Suppressor macrophage treated with lipopolysaccharide for 1 hour (primary cell): Measurements from ENCODE around the gene LLGL2.

Source experiments
- DNase-seq, 3 donors: peaks; one replicate each; pipeline ENCODE4 v3.0.0-alpha.2; 2020 to 2022

LLGL2 gene

GRCh38 chr17:75491680-75492079 lies 33.8 kb upstream of the LLGL2 start:
- no peak for DNase-seq

DNA sequence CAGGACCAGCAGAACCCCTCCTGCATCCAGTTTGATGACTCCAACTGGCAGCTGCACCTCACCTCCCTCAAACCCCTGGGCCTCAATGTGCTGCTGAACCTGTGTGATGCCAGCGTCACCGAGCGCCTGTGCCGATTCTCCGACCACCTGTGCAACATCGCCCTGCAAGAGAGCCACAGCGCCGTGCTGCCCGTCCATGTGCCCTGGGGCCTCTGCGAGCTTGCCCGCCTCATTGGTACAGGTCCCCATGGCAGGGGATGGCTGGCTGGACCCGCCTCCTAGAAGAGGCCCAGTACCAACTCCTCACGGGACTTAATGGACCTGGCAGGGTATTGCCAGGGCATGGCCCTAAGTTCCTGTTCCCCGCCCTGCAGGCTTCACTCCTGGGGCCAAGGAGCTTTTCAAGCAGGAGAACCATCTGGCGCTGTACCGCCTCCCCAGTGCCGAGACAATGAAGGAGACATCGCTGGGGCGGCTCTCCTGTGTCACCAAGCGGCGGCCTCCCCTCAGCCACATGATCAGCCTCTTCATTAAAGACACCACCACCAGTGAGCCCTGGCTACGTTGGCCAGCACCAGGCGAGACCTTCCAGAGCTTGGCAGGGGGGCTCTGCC lies 32.8 kb upstream of the LLGL2 start:
- no peak for DNase-seq

GRCh38 chr17:75493476-75494129 lies 31.9 kb upstream of the LLGL2 start:
- no peak for DNase-seq

DNA sequence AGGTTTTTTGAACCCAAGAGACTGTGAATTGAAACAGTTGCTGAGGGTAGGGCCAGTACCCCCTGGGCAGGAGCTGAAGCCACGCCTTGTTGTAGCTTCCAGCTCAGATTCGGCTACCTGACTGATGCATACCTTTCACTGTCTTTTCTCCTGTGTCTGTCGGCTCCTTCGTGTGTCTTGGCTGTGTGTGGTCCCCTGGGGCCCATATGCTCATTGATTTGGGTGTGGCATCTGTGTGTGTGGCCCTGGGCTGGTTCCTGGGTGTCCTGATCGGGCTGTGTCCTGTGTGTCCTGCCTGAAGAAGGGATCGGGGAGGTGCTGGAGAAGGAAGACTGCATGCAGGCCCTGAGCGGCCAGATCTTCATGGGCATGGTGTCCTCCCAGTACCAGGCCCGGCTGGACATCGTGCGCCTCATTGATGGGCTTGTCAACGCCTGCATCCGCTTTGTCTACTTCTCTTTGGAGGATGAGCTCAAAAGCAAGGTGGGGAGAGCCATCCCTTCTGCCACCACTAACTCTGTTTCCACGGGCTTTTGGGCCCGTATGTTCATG lies 31.1 kb upstream of the LLGL2 start:
- no peak for DNase-seq

DNA sequence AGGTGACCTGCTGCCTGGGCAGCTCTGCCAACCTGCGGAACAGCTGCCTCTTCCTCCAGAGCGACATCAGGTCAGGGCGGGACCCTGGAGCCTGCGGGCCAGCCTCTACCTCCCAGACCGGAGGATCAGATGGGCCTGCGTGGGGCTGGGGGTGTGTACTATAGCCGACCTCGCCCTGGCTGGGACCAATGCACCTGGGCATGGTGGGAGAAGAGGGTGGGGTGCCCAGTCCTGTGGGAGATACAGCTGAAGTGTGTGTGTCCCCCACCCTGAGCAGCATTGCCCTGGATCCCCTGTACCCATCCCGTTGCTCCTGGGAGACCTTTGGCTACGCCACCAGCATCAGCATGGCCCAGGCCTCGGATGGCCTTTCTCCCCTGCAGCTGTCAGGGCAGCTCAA lies 29.5 kb upstream of the LLGL2 start:
- no peak for DNase-seq

DNA sequence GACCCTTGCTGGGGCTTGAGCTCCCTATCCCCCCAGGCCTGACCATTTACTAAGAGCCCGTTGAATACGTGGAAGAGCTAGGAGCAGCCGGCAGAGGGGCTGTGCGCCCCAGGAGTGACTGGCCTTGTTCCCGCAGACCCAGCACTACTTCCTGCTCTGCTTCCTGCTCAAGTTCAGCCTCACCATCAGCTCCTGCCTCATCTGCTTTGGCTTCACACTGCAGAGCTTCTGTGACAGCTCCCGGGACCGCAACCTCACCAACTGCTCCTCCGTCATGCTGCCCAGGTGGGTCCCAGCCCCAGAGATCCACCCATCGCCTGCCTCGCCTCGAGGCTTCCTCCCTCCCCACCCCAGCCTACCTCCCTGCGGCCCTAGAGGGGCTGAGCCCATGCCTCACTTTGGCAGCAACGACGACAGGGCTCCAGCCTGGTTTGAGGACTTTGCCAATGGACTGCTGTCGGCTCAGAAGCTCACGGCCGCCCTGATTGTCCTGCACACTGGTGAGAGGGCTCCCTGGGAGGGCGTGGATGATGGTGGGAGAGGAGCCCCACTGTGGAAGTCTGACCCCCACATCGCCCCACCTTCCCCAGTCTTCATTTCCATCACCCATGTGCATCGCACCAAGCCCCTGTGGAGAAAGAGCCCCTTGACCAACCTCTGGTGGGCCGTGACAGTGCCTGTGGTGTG lies 27.3 kb upstream of the LLGL2 start:
- no peak for DNase-seq

DNA sequence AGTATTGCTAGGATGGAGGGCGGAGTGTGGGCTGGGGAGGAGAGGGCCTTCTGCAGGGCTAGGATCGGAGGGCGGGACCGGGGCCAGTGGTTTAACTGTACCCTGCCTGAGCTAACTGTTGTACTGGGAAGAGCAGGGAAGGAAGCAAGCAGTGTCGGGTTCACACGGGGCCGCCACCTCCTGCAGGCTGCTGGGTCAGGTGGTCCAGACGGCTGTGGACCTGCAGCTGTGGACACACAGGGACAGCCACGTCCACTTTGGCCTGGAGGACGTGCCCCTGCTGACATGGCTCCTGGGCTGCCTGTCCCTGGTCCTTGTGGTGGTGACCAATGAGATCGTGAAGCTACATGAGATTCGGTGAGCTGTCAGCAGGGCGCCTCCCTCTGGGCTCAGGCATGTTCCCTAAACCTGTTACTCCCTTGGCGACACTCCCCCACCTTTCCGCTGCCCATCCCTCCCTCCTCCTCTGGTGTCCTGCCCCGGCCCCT lies 26.7 kb upstream of the LLGL2 start:
- DNase-seq: no peak

DNA sequence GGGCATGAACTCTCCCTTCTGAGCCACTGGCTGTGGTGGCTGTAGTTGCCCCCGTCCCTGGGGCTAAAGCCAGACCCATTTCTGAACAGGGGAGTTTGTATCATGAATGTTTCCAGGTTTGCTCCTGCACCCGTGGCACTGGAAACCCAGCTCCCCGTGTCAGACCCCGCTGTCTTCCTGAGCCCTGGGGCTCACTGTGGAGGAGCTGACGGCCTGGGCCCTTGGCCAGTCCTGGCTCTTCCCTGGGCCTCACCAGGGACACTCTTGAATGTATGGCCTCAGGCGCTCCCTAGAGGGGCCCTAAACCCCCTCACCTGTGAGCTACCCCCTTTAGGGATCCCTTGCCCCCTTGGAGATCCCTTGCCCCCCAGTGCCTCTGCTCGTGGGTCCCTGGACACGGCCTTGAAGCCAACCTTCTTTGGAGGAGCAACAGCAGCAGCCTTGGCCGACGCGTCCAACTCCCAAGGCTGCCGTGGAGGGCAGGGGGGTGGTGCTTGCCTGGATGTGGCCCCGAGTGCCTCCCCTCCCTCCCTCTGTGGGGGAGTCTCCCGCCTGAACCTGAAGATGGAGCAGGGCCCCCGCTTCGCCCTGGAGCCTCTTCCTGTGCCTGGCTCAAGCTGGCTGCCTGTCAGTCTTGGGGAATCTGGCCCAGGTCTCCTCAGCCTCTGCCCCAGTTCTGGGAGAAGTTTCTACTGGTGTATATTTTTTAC lies 26.0 kb upstream of the LLGL2 start:
- DNase-seq: no peak

DNA sequence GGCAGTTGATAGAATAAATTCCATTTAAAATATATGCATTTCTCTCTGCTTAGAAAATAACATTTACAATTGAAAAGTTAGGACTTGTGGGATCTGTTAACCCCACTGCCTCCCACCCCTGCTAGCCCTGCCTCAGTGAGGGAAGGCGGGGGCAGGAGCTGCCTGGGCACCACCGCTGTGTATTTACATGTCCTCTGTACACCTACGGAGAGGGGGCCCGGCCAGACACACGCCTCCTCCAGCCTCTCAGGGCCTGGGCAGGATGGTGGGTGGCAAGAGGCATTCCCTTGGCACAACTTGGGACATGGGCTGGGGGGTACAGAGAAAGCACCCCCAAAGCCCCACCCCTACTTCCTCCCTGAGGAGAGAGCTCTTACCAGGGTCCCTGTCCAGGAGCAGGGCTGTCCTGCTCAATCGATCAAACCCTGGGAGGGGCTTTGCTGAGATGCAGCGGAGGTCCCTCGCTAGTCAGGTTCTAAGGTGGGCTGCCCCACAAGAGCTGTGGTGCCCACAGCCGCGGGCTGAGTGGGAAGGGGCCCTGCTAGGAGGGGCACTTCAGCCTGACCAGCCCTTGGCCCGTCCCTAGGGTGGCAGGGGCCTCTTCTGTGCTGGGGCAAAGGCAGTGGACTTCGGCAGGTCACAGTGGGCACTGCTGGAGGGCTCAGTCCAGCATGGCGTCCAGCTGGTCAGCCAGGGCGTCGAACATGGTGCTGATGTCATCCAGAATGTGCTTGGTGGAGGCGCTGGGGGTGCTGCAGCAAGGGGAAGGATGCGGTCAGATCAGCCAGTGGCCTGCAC lies 24.9 kb upstream of the LLGL2 start:
- no peak for DNase-seq

GRCh38 chr17:75501378-75502071 lies 24.0 kb upstream of the LLGL2 start:
- DNase-seq: no peak

DNA sequence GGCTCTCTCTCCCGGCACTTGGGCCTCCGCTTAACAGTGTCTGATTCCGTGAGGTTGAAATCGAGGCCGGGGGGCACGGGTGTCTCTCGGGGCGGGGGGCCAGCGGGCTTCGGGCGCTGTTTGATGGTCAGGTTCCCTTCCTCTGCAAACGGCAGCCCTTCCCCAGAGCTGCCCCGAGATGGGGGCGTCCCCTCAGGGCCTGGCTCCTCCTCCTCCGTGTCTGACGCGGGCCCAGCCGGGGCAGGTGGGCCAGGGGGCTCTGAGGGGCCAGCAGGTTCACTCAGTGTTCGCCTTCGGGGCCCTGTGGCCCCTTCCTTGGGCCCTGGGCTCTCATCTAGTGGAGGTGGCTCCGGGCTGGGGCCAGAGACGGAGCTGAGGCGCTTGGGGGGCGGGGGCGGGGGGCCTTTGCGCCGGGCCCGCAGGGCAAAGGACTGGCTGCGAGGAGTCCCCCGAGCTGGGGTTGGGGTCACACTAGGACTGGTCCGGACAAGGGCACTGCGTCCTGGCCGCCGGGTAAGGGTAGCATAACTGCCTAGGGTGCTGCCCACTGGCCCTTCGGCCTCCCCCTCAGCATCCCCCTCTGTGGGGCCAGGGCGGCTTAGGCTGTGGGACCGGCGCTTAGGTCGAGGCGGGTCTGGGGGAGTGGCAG lies 23.3 kb upstream of the LLGL2 start:
- no peak for DNase-seq

DNA sequence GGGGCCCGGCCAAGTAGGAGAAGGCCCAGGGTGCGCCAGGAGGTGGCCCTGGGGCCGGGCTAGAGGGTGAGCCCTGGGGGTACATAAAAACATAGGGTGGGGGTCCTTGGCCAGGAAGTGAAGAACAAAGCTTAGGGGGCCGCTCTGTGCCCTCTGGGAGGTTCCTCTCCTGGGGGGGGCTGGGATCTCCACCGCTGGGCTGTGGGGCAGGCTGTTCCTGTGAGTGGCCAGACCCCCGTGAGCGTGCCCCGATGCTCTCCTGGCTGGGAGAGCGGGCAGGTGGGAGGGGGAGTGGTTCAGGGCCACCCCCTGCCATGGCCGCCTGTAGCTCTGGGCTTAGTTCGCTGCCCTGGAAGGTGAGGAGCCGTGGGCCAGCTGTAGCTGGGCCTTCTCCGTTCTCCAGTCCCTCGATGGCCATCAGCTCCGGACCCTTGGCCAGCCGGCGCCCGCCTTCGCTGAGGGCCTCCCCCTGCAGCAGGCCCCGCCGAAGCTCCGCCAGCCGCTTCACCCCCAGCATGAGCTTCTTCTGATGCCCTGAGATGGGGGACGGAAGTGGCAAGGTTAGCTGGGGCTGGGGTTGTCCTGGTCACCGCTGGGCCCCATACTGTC lies 22.7 kb upstream of the LLGL2 start:
- no peak for DNase-seq

DNA sequence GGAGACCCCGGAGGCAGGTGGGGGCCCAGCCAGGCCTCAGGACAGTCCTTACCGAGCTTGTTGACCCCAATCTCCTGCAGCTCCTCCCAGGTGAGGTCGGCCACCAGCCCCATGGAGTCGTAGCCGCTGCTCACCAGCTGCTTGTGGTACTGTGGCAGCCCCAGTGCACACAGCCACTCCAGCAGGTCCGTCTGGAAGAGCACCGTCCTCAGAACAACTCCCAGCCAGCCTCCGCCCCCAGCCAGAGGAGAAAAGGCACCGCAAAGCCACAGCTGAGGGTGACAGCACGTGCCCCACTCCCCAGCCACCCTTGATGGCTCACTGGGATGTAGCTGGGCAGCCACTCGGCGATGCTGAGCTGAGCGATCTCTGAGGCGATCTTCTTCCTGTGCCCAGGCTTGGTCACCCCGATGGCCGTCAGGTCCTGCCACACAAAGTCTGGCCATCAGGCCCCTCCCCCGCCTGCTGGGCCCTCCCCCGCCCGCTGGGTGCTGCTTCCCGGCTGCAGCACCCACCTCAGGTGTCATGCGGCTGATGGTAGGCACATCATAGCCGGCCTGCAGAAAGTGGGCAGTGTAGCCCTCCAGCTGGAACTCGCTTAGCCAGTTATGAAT lies 22.1 kb upstream of the LLGL2 start:
- DNase-seq: no peak

DNA sequence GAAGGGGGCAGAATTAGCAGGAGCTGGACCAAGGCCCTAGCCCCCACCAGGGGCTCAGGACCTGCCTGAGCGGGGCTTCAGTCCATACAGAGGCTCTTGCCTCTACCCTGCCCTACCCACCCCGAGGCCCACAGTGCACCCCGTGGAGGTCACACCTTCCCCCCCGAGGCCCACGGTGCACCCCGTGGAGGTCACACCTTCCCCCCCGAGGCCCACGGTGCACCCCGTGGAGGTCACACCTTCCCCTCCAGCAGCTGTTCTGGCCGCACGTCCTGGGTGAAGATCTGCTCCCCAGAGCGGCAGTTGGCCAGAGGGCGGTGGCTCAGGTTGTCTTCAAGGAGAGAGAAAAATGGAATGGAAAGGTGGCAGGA lies 21.5 kb upstream of the LLGL2 start:
- DNase-seq: no peak

DNA sequence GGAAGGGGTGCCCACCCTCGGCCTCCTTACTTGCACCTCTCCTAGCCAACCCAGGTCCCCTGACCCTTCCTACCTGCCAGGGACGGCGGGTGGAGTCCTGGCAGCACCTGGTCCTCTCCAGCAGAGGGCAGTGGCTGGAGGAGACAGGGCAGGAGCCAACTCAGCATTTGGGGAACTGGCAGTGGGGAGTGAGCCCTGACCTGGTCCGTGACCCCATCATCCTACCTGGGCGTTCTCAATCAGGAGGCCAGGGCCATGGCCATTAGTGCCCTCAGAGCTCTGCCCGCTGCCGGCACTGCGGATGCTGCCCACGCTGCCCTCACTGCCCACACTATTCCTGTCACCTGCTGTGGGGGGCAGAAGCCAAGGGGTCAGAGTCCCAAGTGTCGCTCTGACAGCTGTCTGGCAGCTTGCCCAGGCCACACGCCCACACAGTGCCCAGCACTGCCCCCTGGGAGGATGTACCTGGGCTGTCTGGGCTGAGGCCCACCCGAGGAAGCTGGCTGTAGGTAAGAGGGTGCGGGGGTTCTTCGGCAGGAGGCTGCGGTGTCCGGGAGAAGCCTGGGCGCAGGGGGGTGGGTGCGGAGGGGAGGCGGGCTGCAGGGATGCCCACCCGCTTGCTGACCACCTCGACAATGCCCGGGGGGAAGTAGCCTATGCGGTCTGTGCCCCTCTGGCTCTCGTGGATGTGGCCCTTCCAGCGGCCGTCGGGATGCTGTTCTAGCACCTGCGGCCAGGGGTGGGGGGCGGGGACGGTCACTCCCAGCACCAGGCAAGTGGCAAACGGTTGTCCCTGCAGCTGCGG lies 20.9 kb upstream of the LLGL2 start:
- peak; percentile 52 to 64 (median 59) for DNase-seq

GRCh38 chr17:75505152-75505409 lies 20.4 kb upstream of the LLGL2 start:
- DNase-seq: no peak

GRCh38 chr17:75505640-75506039 lies 19.9 kb upstream of the LLGL2 start:
- DNase-seq: no peak

DNA sequence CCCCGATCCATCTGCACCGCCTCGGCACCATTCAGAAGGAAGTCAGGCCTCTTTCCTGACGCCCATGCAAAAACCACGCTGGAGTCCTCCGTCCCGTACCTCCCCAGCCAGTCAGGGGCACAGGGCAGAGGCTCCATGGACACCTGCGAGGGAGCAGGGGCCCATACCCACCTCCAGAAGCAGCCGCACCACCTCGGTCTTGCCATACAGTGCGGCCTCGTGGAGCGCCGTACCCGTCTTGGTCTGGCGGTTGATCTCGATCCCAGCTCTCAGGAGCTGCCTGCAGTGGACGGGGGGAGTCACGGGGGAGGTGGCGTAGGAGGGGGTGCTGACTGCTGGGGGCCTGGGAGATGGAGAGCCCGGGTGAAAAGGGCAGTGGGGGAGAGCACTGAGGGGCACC lies 19.4 kb upstream of the LLGL2 start:
- DNase-seq: no peak

- DNase-seq: no peak
Observed at GRCh38 chr17:75506888-75507287, 18.6 kb upstream of the LLGL2 start.
